Fibroblast of the aortic adventitia (primary cell): ENCODE measurements around the gene ACYP2. TPM values are rescaled to one million over a fixed set of nuclear protein-coding genes. Genes with fewer than 3 reads are reported as not detected.
A peak's percentile ranks its signal among the peaks of the same experiment; 100 is the strongest.

Experiments used
- DNase-seq: peaks from one replicate; pipeline ENCODE4 v3.0.0-alpha.2; 2010; ENCODE audit warnings: low read depth
- H3K4me3 ChIP-seq: 2 replicates; pipeline ENCODE4 v1.5.1; 2011; ENCODE audit warnings: low read depth, mild to moderate bottlenecking, control low read depth, low read length, moderate library complexity
- CTCF ChIP-seq: IDR thresholded peaks from 2 replicates; pipeline ENCODE4 v1.5.1; 2011; ENCODE audit warnings: mild to moderate bottlenecking, low read length, control low read depth, inconsistent platforms; ENCODE audit not compliant: insufficient read depth
- total RNA-seq: library from RNA; depleted of rRNA; stranded (reverse); fragments of >200 nt; gene quantifications from 2 replicates; pipeline ENCODE4 v1.2.3, GENCODE V29; 2012; ENCODE audit warnings: low replicate concordance

ACYP2 gene
- total RNA-seq, 1 donor, result 11.5 TPM

DNA sequence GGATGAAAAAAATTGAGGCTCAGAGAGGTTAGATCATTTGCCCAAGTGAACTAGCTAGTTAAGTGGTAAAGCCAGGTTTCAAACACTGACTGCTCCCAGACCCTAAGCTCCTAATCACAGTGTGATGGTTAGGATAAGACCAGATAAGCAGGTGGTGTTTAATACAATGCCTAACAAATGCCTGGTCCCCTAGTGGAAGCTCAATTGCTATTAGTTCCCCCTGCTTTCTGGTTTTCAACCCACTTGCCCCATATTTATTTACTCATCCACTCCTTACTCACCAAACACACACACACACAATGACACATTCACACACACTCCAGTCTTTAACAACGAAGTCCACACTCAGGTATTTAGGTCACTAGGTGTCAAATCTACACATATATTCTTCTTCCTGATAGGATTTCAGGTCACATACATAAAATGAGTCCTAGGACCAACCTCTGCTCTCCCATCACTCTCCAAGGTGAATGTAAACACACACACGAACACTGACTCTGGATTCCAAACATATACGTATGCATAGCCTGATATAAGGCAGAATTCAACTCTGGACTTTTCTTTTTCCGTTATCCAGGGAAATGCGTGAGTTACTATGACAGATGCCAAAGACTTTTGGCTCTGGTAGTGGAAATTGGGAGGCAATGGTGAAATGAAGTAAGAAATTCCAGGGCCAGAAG is 214.2 kb downstream of the ACYP2 start:
- DNase-seq, result peak; percentile 80
- H3K4me3 ChIP-seq, result peak overlapping the region; percentile 77
- no peak for TF ChIP-seq CTCF

- TF ChIP-seq CTCF, result no peak
- DNase-seq, result peak; percentile 92
- H3K4me3 ChIP-seq, result peak overlapping the region; percentile 77
Observed at GRCh38 chr2:54330162-54330925, 214.9 kb downstream of the ACYP2 start.

DNA sequence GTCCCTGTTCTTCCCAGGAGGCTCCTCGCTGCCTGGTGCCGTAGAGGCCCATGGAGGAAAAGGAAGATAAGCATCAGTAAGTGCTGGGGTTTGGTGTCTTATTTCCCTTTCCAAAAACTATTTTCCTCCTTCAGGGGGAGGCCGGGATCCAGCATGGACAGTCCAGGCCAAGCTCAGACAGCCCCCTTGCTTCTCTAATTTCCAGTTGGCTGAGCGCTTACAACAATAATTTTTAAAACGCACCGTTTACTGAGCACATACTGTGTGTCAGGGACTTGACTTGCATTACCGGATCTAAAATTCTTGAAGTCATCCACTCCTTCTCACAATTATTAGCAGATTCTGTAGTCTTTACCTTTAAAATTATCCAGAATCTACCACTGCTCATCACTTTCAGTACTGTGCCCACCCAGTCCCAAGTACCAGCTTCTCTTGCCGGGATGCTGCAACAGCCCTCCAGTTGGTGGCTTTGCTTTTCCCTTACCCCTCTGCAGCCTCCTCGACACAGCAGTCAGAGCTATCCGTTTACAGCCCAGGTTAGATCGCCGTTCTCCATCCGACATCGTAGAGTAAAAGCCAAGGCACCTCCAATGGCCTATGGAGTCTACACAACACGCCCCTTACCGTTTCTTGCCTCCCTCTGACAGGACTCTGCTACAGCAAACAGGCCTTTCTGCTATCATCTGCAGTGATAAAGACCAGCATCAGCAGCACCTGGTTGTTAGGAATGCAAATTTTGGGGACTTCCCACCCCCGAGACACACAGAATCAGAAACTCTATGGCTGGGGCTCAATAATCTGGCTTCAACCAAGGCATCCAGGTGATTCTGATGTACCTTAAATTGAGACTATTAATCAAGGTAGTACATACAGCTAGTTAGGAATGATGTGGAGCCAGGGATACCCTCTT is 215.8 kb downstream of the ACYP2 start:
- no peak for TF ChIP-seq CTCF
- H3K4me3 ChIP-seq, result peak overlapping the region; percentile 77
- no peak for DNase-seq

DNA sequence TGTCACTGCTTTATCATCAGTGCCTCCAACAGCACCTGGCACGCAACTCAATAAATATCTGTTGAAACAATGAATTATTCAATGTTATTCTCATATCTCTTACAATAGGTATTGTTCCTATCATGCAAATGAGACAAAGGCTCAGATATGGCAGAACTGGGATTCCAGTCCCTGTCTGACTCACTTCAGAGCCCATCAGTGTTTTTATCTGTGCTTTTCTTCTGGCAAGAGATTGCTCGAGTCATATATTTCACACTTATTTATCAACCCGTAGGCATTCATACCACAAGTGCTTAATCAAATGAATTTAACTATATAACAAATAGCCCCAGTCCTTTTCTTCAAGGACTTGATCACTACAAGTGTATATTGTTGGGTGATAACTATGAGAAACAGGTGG is 217.0 kb downstream of the ACYP2 start:
- no peak for TF ChIP-seq CTCF
- no peak overlapping the region for H3K4me3 ChIP-seq
- peak; percentile 40 for DNase-seq

- H3K4me3 ChIP-seq, result no peak overlapping the region
Observed at GRCh38 chr2:54336136-54336976, 220.9 kb downstream of the ACYP2 start.

More at GRCh38 chr2:54336136-54336976, 220.9 kb downstream of the ACYP2 start:
- TF ChIP-seq CTCF, result no peak
- DNase-seq, result peak; percentile 87
